8988T (cell line): ENCODE measurements around the gene ADGRV1.
"Not testable (repeated sequence)": the region's sequence is repeated elsewhere in the genome, so short reads cannot be mapped to it uniquely, and the experiment has no call there.

Experiments
- DNase-seq: peaks from one replicate; pipeline ENCODE4 v3.0.0; 2011

Gene ADGRV1

DNA sequence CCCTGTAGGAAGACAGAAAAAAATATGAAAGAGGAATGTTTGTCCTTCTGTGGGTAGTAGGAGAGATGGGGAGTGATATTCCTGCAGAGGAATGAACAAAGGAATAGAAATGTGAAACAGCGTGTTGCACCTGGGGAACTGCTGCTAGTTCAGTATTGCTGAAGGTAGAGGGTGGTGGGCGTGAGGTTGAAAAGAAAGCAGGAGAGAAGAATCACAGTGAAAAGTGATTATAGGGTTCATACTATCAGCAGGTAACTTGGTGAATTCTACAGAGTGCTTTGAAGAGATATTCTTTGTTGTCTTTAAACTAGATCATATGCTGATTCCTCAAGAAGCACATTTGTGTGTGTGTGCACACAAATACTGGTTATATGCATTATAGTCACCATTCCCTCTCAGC lies 95.6 kb downstream of the ADGRV1 start:
- DNase-seq, result no peak

DNA sequence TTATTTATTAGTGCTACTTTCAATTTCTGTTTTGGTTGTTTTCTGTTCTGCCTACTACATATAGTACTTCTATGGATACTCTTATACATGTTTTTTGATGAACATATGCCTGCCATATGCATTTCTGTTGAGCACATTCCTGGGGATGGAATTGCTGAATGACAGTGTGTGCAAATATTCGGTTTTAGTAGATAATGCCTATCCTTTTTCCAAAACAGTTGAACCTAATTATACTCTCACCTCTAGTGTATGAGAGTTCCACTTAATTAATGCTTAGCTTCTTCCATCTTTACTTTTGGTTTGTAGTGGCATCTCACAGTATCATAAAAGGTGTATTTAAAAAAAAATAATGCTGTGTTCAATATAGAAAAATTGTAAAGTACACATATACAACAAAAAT lies 96.8 kb downstream of the ADGRV1 start:
- DNase-seq, result no peak

DNA sequence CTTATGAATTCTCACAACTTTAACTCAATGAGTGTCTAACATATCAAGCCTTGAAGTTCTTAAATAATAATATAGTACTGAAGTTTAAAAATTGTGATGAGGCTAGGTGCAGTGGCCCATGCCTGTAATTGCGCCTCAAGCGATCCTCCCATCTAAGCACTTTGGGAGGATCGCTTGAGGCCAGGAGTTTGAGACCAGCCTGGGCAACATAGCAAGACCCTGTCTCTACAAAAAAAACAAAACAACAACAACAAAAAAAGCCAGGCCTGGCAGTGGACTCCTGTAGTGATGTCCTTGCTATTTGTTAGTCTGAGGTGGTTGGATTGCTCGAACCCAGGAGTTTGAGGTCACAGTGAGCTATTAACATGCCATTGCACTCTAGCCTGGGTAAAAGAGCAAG lies 98.4 kb downstream of the ADGRV1 start:
- no peak for DNase-seq

DNA sequence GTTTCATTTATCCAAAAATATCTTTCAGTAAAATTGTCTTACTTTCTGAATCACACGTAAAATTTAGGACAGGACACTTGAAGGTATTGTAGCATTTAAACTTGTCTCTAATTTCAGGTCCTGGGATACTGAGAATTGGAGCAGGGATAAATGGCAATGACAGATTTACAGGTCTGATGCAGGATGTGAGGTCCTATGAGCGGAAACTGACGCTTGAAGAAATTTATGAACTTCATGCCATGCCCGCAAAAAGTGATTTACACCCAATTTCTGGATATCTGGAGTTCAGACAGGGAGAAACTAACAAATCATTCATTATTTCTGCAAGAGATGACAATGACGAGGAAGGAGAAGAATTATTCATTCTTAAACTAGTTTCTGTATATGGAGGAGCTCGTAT lies 99.2 kb downstream of the ADGRV1 start:
- DNase-seq, result no peak

DNA sequence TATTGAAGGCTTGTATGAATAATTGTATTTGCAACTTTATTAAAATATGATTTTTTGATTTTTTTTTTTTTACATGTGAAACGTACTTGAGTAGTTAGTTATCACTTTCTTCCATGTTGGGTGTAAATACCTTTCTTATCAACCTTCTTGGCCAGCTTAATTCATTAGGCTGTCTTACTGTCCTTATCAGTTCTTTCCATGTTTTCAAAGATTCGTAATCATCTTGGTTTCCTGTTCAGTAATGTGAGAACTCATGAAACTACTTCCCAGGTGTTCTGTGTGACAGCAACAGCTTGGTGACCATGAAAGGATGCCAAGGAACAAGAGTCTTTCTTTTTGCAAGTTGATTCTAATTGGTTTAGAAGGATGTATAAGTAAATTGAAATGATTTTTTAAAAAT lies 100.0 kb downstream of the ADGRV1 start:
- DNase-seq, result no peak

DNA sequence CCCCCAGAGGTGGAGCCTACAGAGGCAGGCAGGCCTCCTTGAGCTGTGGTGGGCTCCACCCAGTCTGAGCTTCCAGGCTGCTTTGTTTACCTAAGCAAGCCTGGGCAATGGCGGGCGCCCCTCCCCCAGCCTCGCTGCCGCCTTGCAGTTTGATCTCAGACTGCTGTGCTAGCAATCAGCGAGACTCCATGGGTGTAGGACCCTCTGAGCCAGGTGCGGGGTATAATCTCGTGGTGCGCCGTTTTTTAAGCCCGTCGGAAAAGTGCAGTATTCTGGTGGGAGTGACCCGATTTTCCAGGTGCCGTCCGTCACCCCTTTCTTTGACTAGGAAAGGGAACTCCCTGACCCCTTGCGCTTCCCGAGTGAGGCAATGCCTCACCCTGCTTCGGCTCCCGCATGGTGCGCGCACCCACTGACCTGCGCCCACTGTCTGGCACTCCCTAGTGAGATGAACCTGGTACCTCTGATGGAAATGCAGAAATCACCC lies 109.5 kb downstream of the ADGRV1 start:
- DNase-seq, result not testable (repeated sequence)

DNA sequence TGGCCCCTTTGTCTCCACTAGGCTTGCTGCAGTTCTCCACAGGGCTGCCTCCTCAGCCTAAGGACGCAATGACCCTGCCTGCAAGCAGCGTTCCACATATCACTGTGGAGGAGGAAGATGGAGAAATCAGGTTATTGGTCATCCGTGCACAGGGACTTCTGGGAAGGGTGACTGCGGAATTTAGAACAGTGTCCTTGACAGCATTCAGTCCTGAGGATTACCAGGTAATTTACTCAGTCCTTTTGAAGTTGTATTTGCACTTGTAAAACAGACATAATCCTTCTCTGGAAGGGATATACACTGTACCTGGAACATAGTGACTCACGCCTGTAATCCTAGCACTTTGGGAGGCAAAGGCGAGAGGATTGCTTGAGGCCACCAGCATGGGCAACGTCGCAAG lies 116.6 kb downstream of the ADGRV1 start:
- no peak for DNase-seq

DNA sequence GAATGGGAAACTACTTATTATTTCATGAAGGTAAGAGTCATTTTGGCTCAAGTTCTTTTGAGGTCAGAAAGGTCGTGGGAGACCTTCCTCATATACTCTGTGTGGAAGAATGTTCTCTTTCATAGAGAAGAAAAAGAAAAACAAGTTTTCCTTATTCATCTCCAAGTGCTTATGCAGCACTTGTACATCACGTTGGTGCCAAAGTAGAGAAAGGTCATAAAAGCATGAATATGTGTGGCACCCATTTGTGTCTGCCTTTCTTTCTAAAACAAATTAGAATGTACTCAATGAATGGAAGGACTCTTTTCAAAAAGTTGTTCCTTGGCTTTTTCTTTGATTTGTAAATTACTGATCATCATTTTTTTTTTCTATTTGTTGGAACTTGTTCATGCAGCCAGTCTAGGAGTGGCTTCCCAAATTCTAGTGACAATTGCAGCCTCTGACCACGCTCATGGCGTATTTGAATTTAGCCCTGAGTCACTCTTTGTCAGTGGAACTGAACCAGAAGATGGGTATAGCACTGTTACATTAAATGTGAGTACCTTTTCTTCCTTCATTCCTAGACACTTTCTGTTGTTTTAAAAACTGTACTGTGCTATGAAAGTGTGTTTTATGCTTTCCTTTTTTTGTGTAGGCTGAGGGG lies 122.4 kb downstream of the ADGRV1 start:
- no peak for DNase-seq

DNA sequence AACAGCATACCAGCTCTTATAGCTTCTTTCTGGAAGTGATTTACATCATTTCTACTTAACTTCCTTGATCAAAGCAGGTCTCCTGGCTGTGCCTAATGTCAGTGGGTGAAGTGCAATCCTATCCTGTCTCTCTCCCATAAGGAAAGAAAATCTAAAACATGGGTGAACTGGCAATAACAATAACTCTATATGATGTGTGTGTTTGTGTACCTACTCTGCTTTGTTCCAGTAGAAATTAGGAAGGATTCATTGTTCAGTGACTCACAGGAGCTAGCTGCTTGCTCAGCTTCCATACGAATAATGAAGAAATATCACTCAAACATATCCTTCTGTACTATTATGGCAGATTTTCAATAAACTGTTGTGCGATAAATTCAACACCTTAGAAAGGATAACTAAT lies 123.7 kb downstream of the ADGRV1 start:
- no peak for DNase-seq

DNA sequence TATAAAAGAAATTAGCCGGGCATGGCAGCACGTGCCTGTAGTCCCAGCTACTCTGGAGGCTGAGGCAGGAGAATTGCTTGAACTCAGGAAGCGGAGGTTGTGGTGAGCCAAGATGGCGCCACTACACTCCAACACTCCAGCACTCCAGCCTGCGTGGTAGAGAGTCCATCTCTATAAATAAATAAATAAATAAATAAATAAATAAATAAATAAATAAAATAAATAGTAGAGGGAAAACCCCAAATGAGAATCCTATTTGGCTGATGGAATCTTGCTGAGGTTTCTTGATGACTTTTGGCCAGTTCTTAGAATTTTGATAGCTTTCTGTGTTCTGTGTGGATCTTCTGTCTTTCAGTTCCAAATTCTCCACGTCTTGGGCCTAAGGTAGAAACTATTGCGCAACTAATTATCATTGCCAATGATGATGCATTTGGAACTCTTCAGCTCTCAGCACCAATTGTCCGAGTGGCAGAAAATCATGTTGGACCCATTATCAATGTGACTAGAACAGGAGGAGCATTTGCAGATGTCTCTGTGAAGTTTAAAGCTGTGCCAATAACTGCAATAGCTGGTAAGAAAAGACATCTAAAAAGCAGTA lies 126.9 kb downstream of the ADGRV1 start:
- no peak for DNase-seq

DNA sequence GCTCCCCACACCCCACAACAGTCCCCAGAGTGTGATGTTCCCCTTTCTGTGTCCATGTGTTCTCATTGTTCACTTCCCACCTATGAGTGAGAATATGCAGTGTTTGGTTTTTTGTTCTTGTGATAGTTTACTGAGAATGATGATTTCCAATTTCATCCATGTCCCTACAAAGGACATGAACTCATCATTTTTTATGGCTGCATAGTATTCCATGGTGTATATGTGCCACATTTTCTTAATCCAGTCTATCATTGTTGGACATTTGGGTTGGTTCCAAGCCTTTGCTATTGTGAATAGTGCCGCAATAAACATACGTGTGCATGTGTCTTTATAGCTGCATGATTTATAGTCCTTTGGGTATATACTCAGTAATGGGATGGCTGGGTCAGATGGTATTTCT lies 127.8 kb downstream of the ADGRV1 start:
- DNase-seq, result not testable (repeated sequence)

DNA sequence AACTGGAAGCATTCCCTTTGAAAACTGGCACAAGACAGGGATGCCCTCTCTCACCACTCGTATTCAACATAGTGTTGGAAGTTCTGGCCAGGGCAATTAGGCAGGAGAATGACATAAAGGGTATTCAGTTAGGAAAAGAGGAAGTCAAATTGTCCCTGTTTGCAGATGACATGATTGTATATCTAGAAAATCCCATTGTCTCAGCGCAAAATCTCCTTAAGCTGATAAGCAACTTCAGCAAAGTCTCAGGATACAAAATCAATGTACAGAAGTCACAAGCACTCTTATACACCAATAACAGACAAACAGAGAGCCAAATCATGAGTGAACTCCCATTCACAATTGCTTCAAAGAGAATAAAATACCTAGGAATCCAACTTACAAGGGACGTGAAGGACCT lies 128.9 kb downstream of the ADGRV1 start:
- DNase-seq, result not testable (repeated sequence)

DNA sequence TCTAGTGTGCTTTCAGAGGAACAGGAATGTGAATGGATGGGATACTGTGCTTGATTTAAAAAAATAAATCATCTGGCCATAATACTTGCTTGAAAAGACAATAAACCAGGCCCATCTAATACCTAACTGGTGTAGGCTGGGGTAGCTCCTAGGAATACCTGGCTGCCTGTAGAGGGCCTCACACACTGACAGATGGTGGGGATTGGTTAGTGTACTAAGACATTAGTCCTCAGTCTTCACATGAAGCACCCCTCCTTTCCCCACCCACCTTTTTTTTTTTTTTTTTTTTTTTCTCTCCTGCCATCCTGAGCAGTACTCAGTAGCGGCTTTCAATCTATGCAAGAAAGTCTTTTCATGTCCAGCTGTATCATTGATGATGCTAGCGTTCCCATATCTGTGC lies 130.5 kb downstream of the ADGRV1 start:
- no peak for DNase-seq

DNA sequence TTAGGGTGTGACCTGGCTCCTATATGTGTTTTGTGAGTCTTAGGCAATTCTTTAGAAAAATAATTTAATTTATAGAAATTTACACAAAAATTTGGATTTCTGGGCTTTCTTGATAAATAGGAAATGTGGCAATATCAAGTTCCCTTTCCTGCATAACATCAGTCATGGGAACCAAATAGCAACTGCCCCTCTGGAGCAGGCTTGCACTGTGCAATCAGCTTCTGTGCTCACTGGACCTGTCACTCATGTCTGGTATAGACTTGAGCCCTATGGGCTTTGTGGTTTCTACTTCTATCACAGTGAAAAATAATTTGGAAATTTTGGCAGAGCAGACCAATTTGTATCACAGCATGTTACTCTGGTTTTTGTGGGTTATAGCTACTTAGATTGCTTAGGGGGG lies 131.7 kb downstream of the ADGRV1 start:
- no peak for DNase-seq

DNA sequence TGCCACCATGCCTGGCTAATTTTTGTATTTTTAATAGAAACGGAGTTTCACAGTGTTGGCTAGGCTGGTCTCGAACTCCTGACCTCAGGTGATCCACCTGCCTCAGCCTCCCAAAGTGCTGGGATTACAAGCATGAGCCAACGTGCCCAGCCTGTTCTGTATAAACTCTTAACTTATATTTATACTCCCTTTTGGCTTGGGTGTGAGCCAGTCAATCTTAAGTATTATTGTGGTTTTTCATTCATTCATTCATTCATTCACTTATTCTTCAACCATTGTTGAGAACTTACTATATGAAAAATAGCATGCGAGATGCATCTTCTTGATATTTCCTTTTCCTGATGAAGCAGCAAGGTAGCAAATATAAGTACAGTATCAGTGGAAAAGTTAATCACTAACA lies 132.9 kb downstream of the ADGRV1 start:
- DNase-seq, result no peak

DNA sequence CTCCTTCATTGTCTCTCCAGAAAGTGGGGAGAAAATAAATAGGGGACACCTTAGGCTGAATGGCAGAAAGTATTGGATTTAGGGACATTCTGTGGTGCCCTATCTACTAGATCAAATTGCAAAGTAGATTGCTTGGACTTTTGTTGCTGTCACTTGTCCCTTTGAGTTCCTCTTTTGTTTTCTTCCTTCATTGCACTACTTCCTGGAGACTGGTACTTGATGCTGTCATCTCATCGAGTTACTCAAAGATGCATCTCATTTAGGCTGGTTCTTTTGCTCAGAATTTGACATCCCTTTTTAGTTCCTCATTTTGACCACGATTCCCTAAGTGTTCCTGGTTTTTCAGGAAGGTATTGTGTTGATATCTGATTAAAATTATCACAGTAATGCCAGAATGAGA lies 137.6 kb downstream of the ADGRV1 start:
- DNase-seq, result no peak

DNA sequence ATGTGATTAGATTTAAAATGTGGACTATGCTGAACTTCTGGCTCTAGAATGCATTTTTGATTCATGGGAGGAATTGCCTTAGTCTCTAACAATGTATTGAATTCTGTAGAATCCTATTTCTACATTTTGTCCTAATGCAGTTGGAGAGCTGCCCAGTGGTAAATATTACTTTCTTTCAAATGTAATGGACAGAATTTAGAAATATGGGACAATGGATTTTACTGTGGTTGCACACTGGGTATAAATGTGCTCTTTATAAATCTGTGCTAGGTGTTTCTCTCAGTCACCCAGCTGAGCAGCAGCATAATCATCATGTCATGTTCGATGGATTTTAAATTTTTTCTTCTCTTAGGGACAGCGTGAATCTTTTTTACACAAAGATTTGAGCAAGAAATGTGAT lies 141.7 kb downstream of the ADGRV1 start:
- DNase-seq, result no peak

DNA sequence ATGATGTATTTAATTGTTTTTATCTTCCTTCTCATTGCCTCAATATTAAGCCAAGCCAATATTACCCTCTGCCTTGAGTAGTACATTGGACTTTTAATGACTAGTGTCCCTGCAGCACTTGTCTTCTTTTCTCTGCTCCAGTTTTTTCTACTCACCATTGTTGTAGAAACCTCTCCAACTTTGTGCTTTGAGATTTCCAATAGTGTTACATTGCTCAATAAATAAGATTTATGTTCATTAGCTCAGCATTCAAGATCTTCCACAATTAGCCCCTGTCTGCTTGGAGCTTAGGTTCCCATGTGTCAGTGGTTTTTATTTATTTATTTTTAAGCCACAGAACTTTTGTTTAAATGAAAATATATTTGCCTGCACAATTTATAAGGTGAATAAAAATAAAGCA lies 145.3 kb downstream of the ADGRV1 start:
- DNase-seq, result no peak

DNA sequence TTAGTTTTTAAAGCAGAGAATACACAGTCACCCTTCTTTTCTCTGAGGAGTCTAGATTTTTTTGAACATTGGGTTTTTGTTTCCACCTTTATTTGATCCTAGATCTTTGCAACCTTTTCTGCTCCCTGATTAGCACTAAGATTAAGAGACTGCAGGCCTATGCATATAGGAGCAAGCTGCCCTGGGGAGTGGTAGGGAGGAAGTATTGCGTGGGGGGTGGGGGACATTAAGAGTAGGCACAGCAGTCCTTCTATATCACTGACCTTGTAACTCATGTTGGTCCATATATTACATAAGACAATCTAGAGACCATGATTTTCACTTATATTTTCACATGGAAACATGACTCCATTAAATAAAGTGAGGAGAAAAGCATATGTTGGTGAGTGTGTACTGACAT lies 149.1 kb downstream of the ADGRV1 start:
- DNase-seq, result no peak

DNA sequence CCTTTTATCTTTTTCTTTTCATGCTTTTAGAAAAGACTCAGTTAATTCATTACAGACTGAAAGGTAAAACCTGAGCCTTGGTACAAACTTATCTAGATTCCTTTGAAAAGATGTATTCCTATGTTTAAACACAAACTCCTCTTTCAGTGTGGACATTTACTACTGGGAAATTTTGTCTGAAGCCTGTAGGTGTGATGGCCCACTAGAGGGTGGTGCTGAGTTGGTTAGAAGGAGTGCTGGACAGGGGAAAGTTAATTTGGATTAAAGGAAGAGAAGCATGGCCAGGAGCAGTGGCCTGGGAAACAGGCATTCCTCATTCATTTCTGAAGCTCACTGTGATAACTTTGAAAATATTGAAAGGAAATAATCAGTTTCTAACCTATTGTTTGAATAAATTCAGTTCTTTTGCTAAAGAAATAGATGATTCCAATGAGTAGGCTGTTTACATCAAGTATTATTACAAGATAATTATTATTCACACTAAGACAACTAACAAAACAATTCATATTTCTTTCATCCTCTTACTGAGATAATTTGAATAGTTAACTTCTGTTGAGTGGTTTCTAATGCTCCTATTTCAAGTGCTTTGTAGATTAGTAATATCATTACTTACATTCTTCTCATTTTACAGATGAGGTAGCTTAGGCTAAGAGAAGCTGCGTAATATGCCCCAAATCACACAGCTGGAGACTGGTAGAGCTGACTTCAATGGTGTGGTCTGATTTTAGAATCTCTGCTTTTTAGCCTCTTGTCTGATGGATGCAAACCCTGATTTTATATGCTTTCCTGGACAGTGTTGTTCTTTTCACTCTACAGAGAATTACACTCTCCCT lies 150.9 kb downstream of the ADGRV1 start:
- DNase-seq, result peak; percentile 7

DNA sequence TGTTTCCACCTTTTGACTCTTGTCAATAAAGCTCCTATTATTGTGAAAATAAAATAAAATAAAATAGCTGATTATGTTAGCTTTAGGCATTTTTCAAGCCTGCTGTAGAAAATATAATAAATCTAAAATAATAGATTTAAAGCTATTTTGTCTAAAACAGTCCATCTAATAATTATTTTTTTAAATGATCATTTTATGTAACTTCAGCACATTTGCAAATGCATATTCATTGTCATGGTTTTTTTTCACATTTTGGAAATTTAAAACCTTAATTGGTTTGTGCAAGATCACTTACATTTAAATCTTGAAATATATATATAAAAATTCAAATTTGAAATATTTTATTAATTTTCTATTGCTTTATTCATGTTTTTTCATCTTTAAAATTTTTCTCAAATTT lies 159.8 kb downstream of the ADGRV1 start:
- DNase-seq, result no peak

DNA sequence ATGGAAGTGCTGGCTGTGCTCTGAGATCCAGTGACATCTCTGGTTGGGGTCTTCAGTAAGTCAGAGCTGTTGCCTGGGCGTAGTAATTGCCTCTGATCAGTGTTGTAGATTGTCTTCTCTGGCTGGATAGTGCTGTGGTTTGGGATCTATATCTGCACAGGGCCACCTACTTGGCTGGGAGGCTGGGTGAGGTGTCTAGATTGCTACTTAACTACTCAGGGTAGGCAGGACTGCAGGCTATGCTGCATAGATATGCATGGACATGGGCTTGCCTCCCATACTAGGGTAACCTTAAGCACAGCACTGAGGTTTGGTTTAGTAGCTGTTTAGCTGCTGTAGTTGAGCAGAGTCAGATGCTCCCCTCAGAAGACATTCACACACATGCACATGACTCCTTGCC lies 181.0 kb downstream of the ADGRV1 start:
- no peak for DNase-seq

DNA sequence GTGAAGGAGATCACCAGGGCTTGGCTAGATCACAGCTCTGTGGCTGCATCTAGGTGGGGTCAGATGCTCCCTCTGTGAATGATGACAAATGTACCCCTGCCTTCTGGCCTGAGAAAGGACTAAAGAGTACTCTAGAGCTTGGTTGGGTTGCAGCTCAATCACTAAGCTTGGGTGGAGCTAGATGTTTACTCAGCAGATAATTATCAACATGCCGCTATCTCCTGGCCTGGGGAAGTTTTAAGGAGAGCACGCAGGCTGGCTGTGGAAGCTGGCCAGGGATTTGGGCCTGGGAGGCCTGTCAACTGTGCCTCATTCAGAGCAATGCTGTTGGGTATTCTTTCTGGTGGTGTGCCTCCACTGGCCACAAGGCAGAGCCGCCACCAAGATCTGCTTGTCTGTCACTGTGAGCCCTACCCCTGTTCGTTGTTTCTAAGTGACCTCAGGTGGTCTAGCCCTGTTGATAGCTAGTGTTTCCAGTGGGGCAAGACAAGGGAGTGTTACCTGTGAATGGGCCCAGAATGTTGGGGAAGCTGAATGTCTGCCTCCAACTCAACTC lies 181.7 kb downstream of the ADGRV1 start:
- DNase-seq, result no peak

DNA sequence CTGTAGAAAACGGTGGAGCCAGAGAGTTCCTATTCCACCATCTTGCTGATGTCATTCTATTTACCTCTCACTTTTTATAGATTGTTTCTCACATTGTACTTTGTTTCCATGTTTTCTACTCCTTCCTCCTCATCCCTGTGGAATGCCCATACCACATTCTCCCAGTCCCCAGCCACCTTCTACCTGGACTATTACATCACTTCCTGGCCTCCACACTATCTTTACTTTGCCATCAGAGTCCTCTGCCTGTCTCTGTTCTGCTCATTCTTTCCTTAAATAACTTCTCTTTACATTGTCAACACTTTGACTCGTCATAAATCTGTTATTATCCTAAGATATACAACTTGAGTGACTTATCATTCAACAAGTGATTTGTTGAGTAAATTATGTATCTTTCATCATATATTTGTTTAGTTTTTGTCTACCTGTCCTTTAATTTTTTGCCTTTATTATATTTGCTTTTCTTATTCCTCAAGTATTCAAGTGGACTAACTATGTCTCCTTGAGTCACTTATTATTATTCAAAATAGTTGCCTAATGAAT lies 182.5 kb downstream of the ADGRV1 start:
- DNase-seq, result no peak
